HCT116 (cell line): ENCODE data around the gene RP9. TPM values are rescaled to one million over a fixed set of nuclear protein-coding genes. Genes with fewer than 3 reads are reported as not detected.

ENCODE experiments used
- ATAC-seq: fragments of 200-7000 bp; cut with Tn5 transposase; 2 replicates; pipeline ENCODE4 v1.9.1; 2020; ENCODE audit warnings: mild to moderate bottlenecking, moderate library complexity
- BruUV-seq: library from RNA; stranded (reverse); fragments of 400-500 nt; replicated peaks from 2 replicates; lab custom pipeline; 2021; lab: Mats Ljungman, UMichigan
- CTCF ChIA-PET: fragments of 300-600 bp; sonication (Branson Sonifier 250); formaldehyde crosslinking; loops from one replicate; lab custom pipeline; 2021; ENCODE audit warnings: antibody characterized with exemption; lab: Charles Lee
- POLR2A ChIA-PET: fragments of 300-600, 350-600 bp; sonication (Branson Sonifier 250); formaldehyde crosslinking; loops from one replicate; lab custom pipeline; 2021; ENCODE audit warnings: antibody characterized with exemption; lab: Charles Lee
- RAD21 ChIA-PET, 2 experiments: fragments of 300-600 bp; sonication (Branson Sonifier 250); formaldehyde crosslinking; loops; one replicate each; lab custom pipeline; 2023; ENCODE audit warnings: low total read pairs in 2 of 2; ENCODE audit not compliant: uncharacterized antibody in 2 of 2, unreplicated experiment in 2 of 2, low non-redundant PET in 1 of 2; lab: Charles Lee
- DNase-seq: peaks from one replicate; pipeline ENCODE4 v3.0.0-alpha.2; 2010; ENCODE audit warnings: low read depth, low spot score
- H2AFZ ChIP-seq: fragments of 200-600 bp; shearing (Covaris generic), sonication (generic); 2 replicates; pipeline ENCODE4 v1.6.1; 2017; ENCODE audit warnings: low read depth, mixed run types, mixed read lengths, antibody characterized with exemption, low read length; ENCODE audit not compliant: poor library complexity, severe bottlenecking
- H3K27ac ChIP-seq: 2 replicates; pipeline ENCODE4 v1.5.1; 2012; ENCODE audit warnings: low read depth, low read length
- H3K27me3 ChIP-seq: fragments of 200-600 bp; sonication (generic); 2 replicates; pipeline ENCODE4 v1.6.1; 2016; ENCODE audit warnings: mixed run types, low read length, mixed read lengths; ENCODE audit not compliant: insufficient read depth
- H3K36me3 ChIP-seq, 2 experiments: fragments of 200-500 bp in 1 of 2; fragments of 200-600 bp in 1 of 2; sonication (Bioruptor generic) in 1 of 2; sonication (generic) in 1 of 2; 2 replicates each; pipeline versions ENCODE4 v1.5.1 to v1.6.1; 2014 to 2016; ENCODE audit warnings: low read length in 2 of 2, inconsistent platforms in 1 of 2, mixed read lengths in 1 of 2, mixed run types in 1 of 2; ENCODE audit not compliant: insufficient read depth in 2 of 2, control insufficient read depth in 1 of 2
- H3K4me1 ChIP-seq, 2 experiments: fragments of 200-600 bp in 1 of 2; sonication (generic) in 1 of 2; 2 replicates each; pipeline versions ENCODE4 v1.5.1 to v1.6.1; 2012 to 2017; ENCODE audit warnings: low read length in 2 of 2, inconsistent platforms in 1 of 2, mild to moderate bottlenecking in 1 of 2, mixed read lengths in 1 of 2, mixed run types in 1 of 2, moderate library complexity in 1 of 2; ENCODE audit not compliant: insufficient read depth in 2 of 2, control insufficient read depth in 1 of 2
- H3K4me2 ChIP-seq: fragments of 200-600 bp; sonication (generic); 2 replicates; pipeline ENCODE4 v1.6.1; 2017; ENCODE audit warnings: mixed run types, low read length, mixed read lengths
- H3K4me3 ChIP-seq, 2 experiments: fragments of 200-600 bp in 1 of 2; sonication (generic) in 1 of 2; replicated peaks in 1 of 2; 2 replicates each; pipeline ENCODE4 v1.5.1; 2011 to 2016; ENCODE audit warnings: low read length in 2 of 2, control low read depth in 1 of 2, low read depth in 1 of 2, mild to moderate bottlenecking in 1 of 2, mixed read lengths in 1 of 2, mixed run types in 1 of 2
- H3K79me2 ChIP-seq: fragments of 200-600 bp; sonication (generic); 2 replicates; pipeline ENCODE4 v1.6.1; 2017; ENCODE audit warnings: mild to moderate bottlenecking, mixed run types, low read length, moderate library complexity, mixed read lengths; ENCODE audit not compliant: insufficient read depth
- H3K9ac ChIP-seq: fragments of 200-600 bp; sonication (generic); 2 replicates; pipeline ENCODE4 v1.6.1; 2016; ENCODE audit warnings: low read length, mixed read lengths
- H3K9me2 ChIP-seq: fragments of 200-600 bp; sonication (generic), shearing (Covaris generic); 2 replicates; pipeline ENCODE4 v1.6.1; 2017; ENCODE audit warnings: mixed run types, mild to moderate bottlenecking, moderate library complexity; ENCODE audit not compliant: insufficient read depth
- H3K9me3 ChIP-seq, 2 experiments: fragments of 200-500 bp in 1 of 2; fragments of 200-600 bp in 1 of 2; sonication (Bioruptor generic) in 1 of 2; sonication (generic) in 1 of 2; 2 replicates each; pipeline ENCODE4 v1.6.1; 2014 to 2017; ENCODE audit warnings: low read length in 2 of 2, mixed read lengths in 2 of 2, inconsistent platforms in 1 of 2, low read depth in 1 of 2, mild to moderate bottlenecking in 1 of 2, mixed run types in 1 of 2, moderate library complexity in 1 of 2; ENCODE audit not compliant: control insufficient read depth in 1 of 2, insufficient read depth in 1 of 2
- H4K20me1 ChIP-seq: fragments of 200-600 bp; sonication (generic), shearing (Covaris generic); 2 replicates; pipeline ENCODE4 v1.6.1; 2017; ENCODE audit warnings: mixed run types, mild to moderate bottlenecking, moderate library complexity; ENCODE audit not compliant: insufficient read depth
- CBX3 ChIP-seq: IDR thresholded peaks from 2 replicates; pipeline ENCODE4 v1.6.1; 2012; ENCODE audit warnings: low read depth
- ELF1 ChIP-seq: IDR thresholded peaks from 2 replicates; pipeline ENCODE4 v1.6.1; 2012; ENCODE audit warnings: low read depth, borderline replicate concordance
- FOSL1 ChIP-seq: IDR thresholded peaks from 2 replicates; pipeline ENCODE4 v1.6.1; 2012; ENCODE audit warnings: low read depth
- JUND ChIP-seq: IDR thresholded peaks from 2 replicates; pipeline ENCODE4 v1.6.1; 2012
- POLR2A ChIP-seq: IDR thresholded peaks from 2 replicates; pipeline ENCODE4 v1.7.0; 2011; ENCODE audit warnings: borderline replicate concordance; ENCODE audit not compliant: insufficient read depth, insufficient read length; ENCODE audit errors: extremely low read depth
- SP1 ChIP-seq: IDR thresholded peaks from 2 replicates; pipeline ENCODE4 v1.6.1; 2012; ENCODE audit warnings: low read depth
- ZFX ChIP-seq: fragments of 450-650 bp; IDR thresholded peaks from 2 replicates; pipeline ENCODE4 v1.6.1; 2017
- ZNF274 ChIP-seq: fragments of 200-500 bp; sonication (Bioruptor generic); IDR thresholded peaks from 2 replicates; pipeline ENCODE4 v1.6.1; 2014; ENCODE audit warnings: mild to moderate bottlenecking, low read depth, low read length, inconsistent platforms
- intact Hi-C: fragments of 100-400 bp; cut with micrococcal nuclease; formaldehyde crosslinking; loops from 2 replicates; pipeline ENCODE4 v1.10.0; 2022
- total RNA-seq: library from RNA; stranded (reverse); gene quantifications from one replicate; pipeline ENCODE4 v1.2.1, GENCODE V29; 2021; ENCODE audit not compliant: unreplicated experiment

The RP9 gene
- total RNA-seq, 1 experiment from 2014 or later: 14.2 TPM

- BruUV-seq: no TSS peak
- Histone ChIP-seq H4K20me1 (no peaks in the 10 kb centered on the region), H3K36me3 (no peaks in the 10 kb centered on the region), H3K4me1 (no peaks in the 10 kb centered on the region), H3K27ac (no peak overlapping the region), H3K4me2 (no peak overlapping the region), H3K9ac (no peak overlapping the region), H3K4me3 (no peak overlapping the region), H2AFZ (no peak overlapping the region), H3K79me2 (no peaks in the 10 kb centered on the region), H3K9me2 (no peaks in the 10 kb centered on the region), H3K27me3 (peaks cover 3% of the 10 kb centered on the region; the same call in 1 of the 2 replicates), H3K9me3 (no peaks in the 10 kb centered on the region)
- DNase-seq (no peak), ATAC-seq (no peak)
- intact Hi-C loops: no loop called here
- ChIA-PET POLR2A (no interaction called here), RAD21 (no interaction called here), CTCF (no interaction called here)
- TF ChIP-seq ZNF274: no peak
- no peak for TF ChIP-seq ZFX
- no peak for TF ChIP-seq FOSL1
- TF ChIP-seq ELF1: no peak
- no peak for TF ChIP-seq POLR2A
- no peak for TF ChIP-seq SP1
Observed at GRCh38 chr7:33076737-33077136, 32.5 kb downstream of the RP9 start.

GRCh38 chr7:33075818-33076518, 33.2 kb downstream of the RP9 start:
- Histone ChIP-seq H3K27ac (no peak overlapping the region), H3K9me2 (no peaks in the 10 kb centered on the region), H3K4me1 (no peaks in the 10 kb centered on the region), H3K36me3 (no peaks in the 10 kb centered on the region), H2AFZ (no peak overlapping the region), H3K9me3 (peaks cover 0 to 1% of the 10 kb centered on the region in 2 experiments; a peak in 1 of 4 replicates), H3K4me2 (no peak overlapping the region), H3K27me3 (peaks cover 3% of the 10 kb centered on the region; the same call in 1 of the 2 replicates), H3K9ac (no peak overlapping the region), H4K20me1 (no peaks in the 10 kb centered on the region), H3K79me2 (no peaks in the 10 kb centered on the region), H3K4me3 (no peak overlapping the region)
- POLR2A ChIA-PET: no interaction called here
- TF ChIP-seq CBX3 (no peak), JUND (no peak), ZNF274 (no peak)
- BruUV-seq: no TSS peak
- CTCF ChIA-PET: no interaction called here
- RAD21 ChIA-PET: no interaction called here
- no peak for DNase-seq
- intact Hi-C loops: no loop called here
- ATAC-seq: no peak
